Measurements from ENCODE around the gene HOXB6. TPM values are rescaled to one million over a fixed set of nuclear protein-coding genes. Genes with fewer than 3 reads are reported as not detected.

HOXB6 gene
- polyA plus RNA-seq, 3 donors, result not detected

DNA sequence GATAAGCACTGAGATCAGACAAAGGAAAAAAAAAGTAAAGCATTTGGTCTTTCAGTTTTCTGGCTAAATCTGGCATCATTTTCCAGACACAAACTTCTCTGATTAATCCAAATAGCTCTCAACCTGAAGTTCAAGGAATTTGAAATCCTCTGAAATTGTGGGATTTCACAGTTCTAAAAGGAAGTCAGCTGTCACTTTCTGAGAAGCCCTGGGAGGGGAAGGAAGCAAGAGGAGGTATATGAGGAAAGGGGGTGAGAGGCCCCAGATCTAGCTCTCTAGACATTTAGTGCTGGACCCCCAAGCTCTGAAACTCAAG lies 38.9 kb upstream of the HOXB6 start:
- peaks cover 0 to 4% of the 10 kb centered on the region in 2 donors for H3K36me3 Mint-ChIP-seq
- intact Hi-C loops (cut with micrococcal nuclease), result no loop called here
- H3K4me1 Mint-ChIP-seq, result peaks cover 17% of the 10 kb centered on the region
- Histone ChIP-seq H3K4me1 (ENCODE audit: control insufficient read depth in 1 of 2, insufficient read depth in 2 of 2, low read length in 2 of 2) (peaks cover 7 to 18% of the 10 kb centered on the region in 2 donors), H3K9ac (ENCODE audit: insufficient read depth, low read length, poor library complexity, severe bottlenecking) (no peak overlapping the region), H3K36me3 (replicated peaks in 1 of 2; ENCODE audit: control insufficient read depth in 1 of 2, insufficient read depth in 2 of 2, low read length in 2 of 2) (no peaks in the 10 kb centered on the region), H3K79me2 (ENCODE audit: insufficient read depth, low read length) (no peaks in the 10 kb centered on the region), H4K20me1 (ENCODE audit: insufficient read depth, low read length) (no peaks in the 10 kb centered on the region), H3K27me3 (ENCODE audit: control insufficient read depth in 2 of 2, insufficient read depth in 2 of 2, low read length in 2 of 2) (peaks cover 89 to 99% of the 10 kb centered on the region in 2 donors), H3K9me3 (replicated peaks in 1 of 2; ENCODE audit: control insufficient read depth in 1 of 2, insufficient read depth in 1 of 2, low read length in 2 of 2) (peaks cover 0 to 25% of the 10 kb centered on the region in 2 donors), H2AFZ (ENCODE audit: insufficient read depth, low read depth, low read length, poor library complexity, severe bottlenecking) (no peak overlapping the region), H3K27ac (ENCODE audit: low read depth in 1 of 2, low read length in 2 of 2) (no peak overlapping the region), H3K4me2 (replicated peaks; ENCODE audit: extremely low read depth, low read length, poor library complexity, severe bottlenecking) (no peak overlapping the region), H3K4me3 (replicated peaks in 1 of 3; ENCODE audit: low read depth in 2 of 3, low read length in 3 of 3) (no peak overlapping the region)
- peaks cover 92 to 99% (median 95%) of the 10 kb centered on the region in 3 donors for H3K27me3 Mint-ChIP-seq (ENCODE audit: low read depth in 3 of 3)
- peak overlapping the region in 1 of 2 donors; percentile 69 for H3K4me3 Mint-ChIP-seq
- DNase-seq, result no peak
- peaks cover 0 to 30% (median 3%) of the 10 kb centered on the region in 7 donors for H3K9me3 Mint-ChIP-seq
- H3K27ac Mint-ChIP-seq, result no peak overlapping the region
- TF ChIP-seq, protein P1, sequence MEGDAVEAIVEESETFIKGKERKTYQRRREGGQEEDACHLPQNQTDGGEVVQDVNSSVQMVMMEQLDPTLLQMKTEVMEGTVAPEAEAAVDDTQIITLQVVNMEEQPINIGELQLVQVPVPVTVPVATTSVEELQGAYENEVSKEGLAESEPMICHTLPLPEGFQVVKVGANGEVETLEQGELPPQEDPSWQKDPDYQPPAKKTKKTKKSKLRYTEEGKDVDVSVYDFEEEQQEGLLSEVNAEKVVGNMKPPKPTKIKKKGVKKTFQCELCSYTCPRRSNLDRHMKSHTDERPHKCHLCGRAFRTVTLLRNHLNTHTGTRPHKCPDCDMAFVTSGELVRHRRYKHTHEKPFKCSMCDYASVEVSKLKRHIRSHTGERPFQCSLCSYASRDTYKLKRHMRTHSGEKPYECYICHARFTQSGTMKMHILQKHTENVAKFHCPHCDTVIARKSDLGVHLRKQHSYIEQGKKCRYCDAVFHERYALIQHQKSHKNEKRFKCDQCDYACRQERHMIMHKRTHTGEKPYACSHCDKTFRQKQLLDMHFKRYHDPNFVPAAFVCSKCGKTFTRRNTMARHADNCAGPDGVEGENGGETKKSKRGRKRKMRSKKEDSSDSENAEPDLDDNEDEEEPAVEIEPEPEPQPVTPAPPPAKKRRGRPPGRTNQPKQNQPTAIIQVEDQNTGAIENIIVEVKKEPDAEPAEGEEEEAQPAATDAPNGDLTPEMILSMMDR (IDR thresholded peaks at IDR 0.05), result no peak

GRCh38 chr17:48642843-48643696 lies 38.3 kb upstream of the HOXB6 start:
- no peaks in the 10 kb centered on the region for H4K20me1 ChIP-seq (ENCODE audit: insufficient read depth, low read length)
- WGBS (ENCODE audit: insufficient coverage), result 65% methylated on average over 15 of the region's 23 CpGs
- H3K36me3 Mint-ChIP-seq, result peaks cover 0 to 4% of the 10 kb centered on the region in 2 donors
- no peaks in the 10 kb centered on the region for H3K79me2 ChIP-seq (ENCODE audit: insufficient read depth, low read length)
- H3K27me3 ChIP-seq (ENCODE audit: control insufficient read depth in 2 of 2, insufficient read depth in 2 of 2, low read length in 2 of 2), result peaks cover 90 to 100% of the 10 kb centered on the region in 2 donors
- TF ChIP-seq, protein P1 (IDR thresholded peaks at IDR 0.05), result no peak
- no peak overlapping the region for H3K4me2 ChIP-seq (replicated peaks; ENCODE audit: extremely low read depth, low read length, poor library complexity, severe bottlenecking)
- no peak overlapping the region for H2AFZ ChIP-seq (ENCODE audit: insufficient read depth, low read depth, low read length, poor library complexity, severe bottlenecking)
- H3K9ac ChIP-seq (ENCODE audit: insufficient read depth, low read length, poor library complexity, severe bottlenecking), result no peak overlapping the region
- no peak for DNase-seq
- peaks cover 0 to 25% of the 10 kb centered on the region in 2 donors for H3K9me3 ChIP-seq (replicated peaks in 1 of 2; ENCODE audit: control insufficient read depth in 1 of 2, insufficient read depth in 1 of 2, low read length in 2 of 2)
- H3K4me3 ChIP-seq (replicated peaks in 1 of 3; ENCODE audit: low read depth in 2 of 3, low read length in 3 of 3), result no peak overlapping the region
- peaks cover 0 to 30% (median 3%) of the 10 kb centered on the region in 7 donors for H3K9me3 Mint-ChIP-seq
- H3K4me3 Mint-ChIP-seq, result peak overlapping the region in 1 of 2 donors; percentile 76
- peaks cover 92 to 99% (median 95%) of the 10 kb centered on the region in 3 donors for H3K27me3 Mint-ChIP-seq (ENCODE audit: low read depth in 3 of 3)
- no peak overlapping the region for H3K27ac ChIP-seq (ENCODE audit: low read depth in 1 of 2, low read length in 2 of 2)
- H3K4me1 Mint-ChIP-seq, result peaks cover 17% of the 10 kb centered on the region
- intact Hi-C loops (cut with micrococcal nuclease), result no loop called here
- peaks cover 7 to 18% of the 10 kb centered on the region in 2 donors for H3K4me1 ChIP-seq (ENCODE audit: control insufficient read depth in 1 of 2, insufficient read depth in 2 of 2, low read length in 2 of 2)
- no peak overlapping the region for H3K27ac Mint-ChIP-seq
- H3K36me3 ChIP-seq (replicated peaks in 1 of 2; ENCODE audit: control insufficient read depth in 1 of 2, insufficient read depth in 2 of 2, low read length in 2 of 2), result no peaks in the 10 kb centered on the region

All from CD14-positive monocyte (primary cell).